RWPE1 (cell line): Measurements from ENCODE around the gene MOB2.

Source experiments
- CTCF ChIA-PET: fragments of 350-600 bp; sonication (Branson Sonifier 250); formaldehyde crosslinking; extraction: SDS; loops from one replicate; lab custom pipeline; 2021; lab: Yijun Ruan, JAX
- POLR2A ChIA-PET: fragments of 400-600 bp; formaldehyde crosslinking; extraction: SDS; loops from one replicate; lab custom pipeline; 2020; ENCODE audit warnings: antibody characterized with exemption; ENCODE audit not compliant: low non-redundant PET; lab: Yijun Ruan, JAX
- DNase-seq: peaks from one replicate; pipeline ENCODE4 v3.0.0; 2012; ENCODE audit warnings: low spot score
- H3K27ac ChIP-seq: fragments of 450-650 bp; 2 replicates; pipeline ENCODE4 v1.5.1; 2017
- TF ChIP-seq, protein P1 (sequence below): fragments of 450-650 bp; conservative IDR thresholded peaks from 2 replicates; pipeline ENCODE4 v1.5.1; 2017; ENCODE audit warnings: low read depth, mild to moderate bottlenecking

Gene MOB2

DNA sequence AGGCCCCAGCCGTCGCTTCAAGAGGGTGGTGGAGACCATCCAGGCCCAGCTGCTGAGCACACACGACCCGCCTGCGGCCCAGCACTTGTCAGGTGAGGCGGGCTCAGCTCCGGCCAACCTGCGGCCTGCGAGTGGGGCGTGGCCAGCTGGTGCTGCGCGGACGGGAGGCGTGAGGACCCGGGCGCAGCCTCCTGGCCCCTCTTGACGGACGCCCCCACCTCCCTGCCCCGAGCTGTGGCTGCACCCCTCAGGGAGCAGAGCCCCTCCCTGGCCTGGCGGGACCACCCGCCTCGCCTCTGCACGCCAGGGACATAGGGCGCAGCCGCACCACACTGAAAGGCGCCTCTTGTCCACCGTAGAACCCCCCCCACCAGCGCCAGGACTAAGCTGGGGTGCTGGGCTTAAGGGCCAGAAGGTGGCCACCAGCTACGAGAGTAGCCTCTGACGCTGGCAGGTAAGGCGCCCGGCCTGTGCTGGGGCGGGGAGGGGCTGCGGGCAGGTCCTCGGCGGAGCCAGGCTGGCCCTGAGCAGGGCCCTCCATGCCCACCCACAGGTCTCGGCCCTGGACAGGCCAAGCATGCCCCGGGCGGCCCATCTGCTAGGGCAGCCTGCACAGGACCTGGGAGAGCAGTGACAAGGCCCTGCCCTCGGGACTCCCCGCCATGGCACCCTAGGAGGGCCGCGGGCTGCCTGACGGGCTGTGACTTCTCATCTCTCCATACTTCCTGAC, 29.8 kb downstream of the MOB2 start:
- ChIA-PET POLR2A (no interaction called here), CTCF (interaction anchor here (1.0 to 1.1 kb wide), 2 partner anchors 10 to 118 kb away, joined by 3 read pairs; no protein-coding TSS in a partner anchor)
- no peak for DNase-seq
- TF ChIP-seq, protein P1, sequence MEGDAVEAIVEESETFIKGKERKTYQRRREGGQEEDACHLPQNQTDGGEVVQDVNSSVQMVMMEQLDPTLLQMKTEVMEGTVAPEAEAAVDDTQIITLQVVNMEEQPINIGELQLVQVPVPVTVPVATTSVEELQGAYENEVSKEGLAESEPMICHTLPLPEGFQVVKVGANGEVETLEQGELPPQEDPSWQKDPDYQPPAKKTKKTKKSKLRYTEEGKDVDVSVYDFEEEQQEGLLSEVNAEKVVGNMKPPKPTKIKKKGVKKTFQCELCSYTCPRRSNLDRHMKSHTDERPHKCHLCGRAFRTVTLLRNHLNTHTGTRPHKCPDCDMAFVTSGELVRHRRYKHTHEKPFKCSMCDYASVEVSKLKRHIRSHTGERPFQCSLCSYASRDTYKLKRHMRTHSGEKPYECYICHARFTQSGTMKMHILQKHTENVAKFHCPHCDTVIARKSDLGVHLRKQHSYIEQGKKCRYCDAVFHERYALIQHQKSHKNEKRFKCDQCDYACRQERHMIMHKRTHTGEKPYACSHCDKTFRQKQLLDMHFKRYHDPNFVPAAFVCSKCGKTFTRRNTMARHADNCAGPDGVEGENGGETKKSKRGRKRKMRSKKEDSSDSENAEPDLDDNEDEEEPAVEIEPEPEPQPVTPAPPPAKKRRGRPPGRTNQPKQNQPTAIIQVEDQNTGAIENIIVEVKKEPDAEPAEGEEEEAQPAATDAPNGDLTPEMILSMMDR, result no peak
- H3K27ac ChIP-seq, result no peak overlapping the region

DNA sequence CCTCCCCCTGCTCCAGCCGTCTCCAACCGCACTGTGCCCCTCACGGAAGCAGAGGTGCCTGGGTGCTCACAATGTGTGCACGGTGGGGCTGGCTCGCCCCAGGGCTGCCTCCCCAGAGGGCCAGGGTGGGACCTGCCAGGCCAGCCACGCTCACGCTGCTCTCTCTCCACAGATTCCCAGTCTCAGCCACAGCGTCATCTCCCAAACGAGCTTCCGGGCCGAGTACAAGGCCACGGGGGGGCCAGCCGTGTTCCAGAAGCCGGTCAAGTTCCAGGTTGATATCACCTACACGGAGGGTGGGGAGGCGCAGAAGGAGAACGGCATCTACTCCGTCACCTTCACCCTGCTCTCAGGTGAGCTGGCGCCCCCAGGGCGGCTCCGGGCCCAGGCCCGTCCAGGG, 30.4 kb downstream of the MOB2 start:
- no peak for DNase-seq
- POLR2A ChIA-PET, result no interaction called here
- TF ChIP-seq, protein P1, result no peak
- H3K27ac ChIP-seq, result no peak overlapping the region
- CTCF ChIA-PET, result interaction anchor here (1.0 to 1.1 kb wide), 2 partner anchors 10 to 119 kb away, joined by 3 read pairs; no protein-coding TSS in a partner anchor

DNA sequence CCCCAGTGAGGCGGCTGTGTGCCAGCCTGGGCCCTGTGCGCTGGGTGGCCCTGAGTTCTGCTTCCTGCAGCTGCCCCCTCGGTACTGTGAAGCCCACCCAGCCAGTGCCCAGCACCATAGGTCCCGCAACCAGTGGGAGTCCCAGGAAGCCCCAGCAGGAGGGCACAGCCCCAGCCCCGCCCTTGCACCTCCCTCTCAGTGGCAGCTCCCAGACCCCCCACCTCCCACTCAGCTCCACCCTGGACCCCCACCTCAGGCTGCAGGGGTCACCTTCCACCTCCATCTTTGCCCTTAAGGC, 30.9 kb downstream of the MOB2 start:
- DNase-seq, result no peak
- POLR2A ChIA-PET, result no interaction called here
- H3K27ac ChIP-seq, result no peak overlapping the region
- TF ChIP-seq, protein P1, result no peak
- CTCF ChIA-PET, result interaction anchor here (1.0 to 1.1 kb wide), 2 partner anchors 9 to 119 kb away, joined by 3 read pairs; no protein-coding TSS in a partner anchor

DNA sequence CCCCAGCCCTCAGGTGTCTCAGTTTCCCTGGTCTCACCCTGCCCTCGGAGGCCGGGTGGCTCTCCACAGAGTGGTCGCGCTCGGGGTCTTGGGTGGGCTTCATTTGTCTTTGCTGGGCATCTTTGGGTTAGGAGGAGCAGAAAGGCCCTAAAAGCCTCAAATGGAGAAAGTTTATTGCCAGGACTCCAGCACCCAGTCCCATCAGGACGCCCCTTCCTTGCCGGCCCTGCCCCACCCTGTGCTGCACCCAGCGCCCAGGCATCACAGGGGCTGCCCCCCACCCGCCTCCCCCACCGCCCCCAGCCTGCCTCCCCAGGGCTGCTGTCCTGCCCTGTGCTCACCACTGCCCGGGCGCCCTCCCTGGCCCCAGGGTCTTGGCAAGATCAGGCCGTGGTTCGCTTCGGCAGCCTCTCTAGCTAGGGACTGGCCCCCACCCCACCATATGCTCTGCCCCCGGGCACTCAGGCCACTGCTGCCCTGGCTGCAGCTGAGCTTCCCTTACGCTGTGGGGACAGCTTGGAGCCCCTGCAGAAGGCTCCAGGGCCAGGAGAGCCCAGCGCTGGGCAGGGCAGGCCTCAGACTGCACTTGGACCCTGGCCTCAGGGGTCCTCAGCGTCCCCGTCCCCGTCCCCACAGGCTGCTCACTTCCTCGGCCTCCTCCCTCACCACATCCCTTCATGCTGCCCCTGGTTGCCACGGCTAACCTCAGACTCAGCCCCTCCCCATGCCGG, 31.4 kb downstream of the MOB2 start:
- TF ChIP-seq, protein P1, result no peak
- CTCF ChIA-PET, result no interaction called here

DNA sequence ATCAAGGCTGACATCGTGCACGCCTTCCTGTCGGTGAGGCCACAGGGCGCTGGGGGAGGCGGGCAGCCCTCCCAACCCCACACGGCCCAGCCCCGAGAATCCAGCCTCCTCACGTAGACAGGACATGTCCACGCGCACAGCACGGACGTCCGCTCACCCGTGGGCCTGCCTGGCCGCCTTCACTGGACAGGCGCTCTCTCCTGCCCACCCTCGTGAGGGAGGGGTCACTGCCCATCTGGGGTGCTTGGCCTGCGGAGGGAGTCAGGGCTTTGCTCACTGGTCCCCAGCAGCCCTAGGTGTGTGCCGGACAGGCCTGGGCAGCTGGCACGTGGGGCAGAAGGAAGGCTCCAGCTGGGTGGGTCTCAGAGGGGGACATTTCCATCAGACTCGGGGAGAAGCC, 32.0 kb downstream of the MOB2 start:
- no peak for DNase-seq
- H3K27ac ChIP-seq, result no peak overlapping the region
- POLR2A ChIA-PET, result no interaction called here
- CTCF ChIA-PET, result interaction anchor here (1.0 kb wide), 1 partner anchor 9 kb away, joined by 5 read pairs; no protein-coding TSS in a partner anchor
- TF ChIP-seq, protein P1, result no peak

More for the DNA sequence above, 31.4 kb downstream of the MOB2 start:
- no peak overlapping the region for H3K27ac ChIP-seq
- DNase-seq, result no peak
- POLR2A ChIA-PET, result no interaction called here

DNA sequence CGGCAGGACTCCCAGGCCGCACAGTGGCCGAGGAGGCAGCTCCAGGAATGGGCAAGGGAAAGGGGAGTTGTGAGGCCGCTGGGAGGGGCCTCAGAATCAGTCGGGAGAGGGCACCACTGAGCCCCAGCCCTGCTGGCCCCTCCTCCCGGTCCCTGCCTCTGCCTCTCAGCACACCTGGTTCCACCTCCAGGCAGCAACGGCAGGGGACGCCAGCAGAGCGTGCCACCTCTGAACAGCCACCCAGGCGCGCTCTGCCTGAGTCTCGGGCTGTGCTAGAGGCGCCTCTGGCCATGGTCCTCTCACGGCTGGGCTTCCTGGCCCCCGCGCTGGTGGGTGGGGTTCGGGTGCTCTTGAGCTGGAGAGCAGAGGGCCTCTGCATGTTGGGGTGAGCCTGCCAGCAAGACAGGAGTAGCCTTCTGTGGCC, 33.0 kb downstream of the MOB2 start:
- CTCF ChIA-PET, result interaction anchor here (0.6 to 1.1 kb wide), 5 partner anchors 10 to 423 kb away, joined by 3 to 5 read pairs (median 3); no protein-coding TSS in a partner anchor
- TF ChIP-seq, protein P1, result peak; percentile 26
- peak; percentile 56 for DNase-seq

More for the DNA sequence above, 33.0 kb downstream of the MOB2 start:
- H3K27ac ChIP-seq, result no peak overlapping the region
- POLR2A ChIA-PET, result no interaction called here
